GM18499 (cell line): Measurements from ENCODE around the gene TUSC7.

Experiments used
- ATAC-seq: cut with Tn5 transposase; IDR thresholded peaks from one replicate; pipeline ENCODE4 v1.9.1; 2021; ENCODE audit warnings: moderate number of reproducible peaks; ENCODE audit not compliant: insufficient read depth, unreplicated experiment

Gene TUSC7

DNA sequence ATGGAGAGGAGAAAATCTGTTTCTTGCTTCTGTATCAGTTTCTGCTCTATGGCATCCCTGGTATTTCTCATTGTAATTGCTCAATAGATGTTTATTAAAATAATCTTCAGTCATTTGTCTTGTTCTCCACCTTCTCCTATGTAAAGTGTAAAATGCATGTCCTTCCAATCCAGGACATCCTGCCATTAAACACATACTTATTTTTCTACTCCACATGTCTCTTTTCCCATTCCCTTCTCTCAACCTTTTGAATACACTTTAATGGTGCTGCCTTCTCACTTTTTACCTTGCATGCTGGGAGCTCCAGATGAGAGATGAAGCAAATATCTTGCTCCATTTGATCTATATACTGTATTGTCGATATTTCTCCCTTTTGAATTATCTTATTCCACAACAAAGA, 49.7 kb downstream of the TUSC7 start:
- ATAC-seq = no peak
